IMR-90 (cell line): Measurements from ENCODE around the gene GTSE1.

Experiments
- CEBPB ChIP-seq: IDR thresholded peaks from 2 replicates; pipeline ENCODE4 v1.6.1; 2012; ENCODE audit warnings: low read depth, low read length, improper control_type of control experiment
- POLR2A ChIP-seq: IDR thresholded peaks from 2 replicates; pipeline ENCODE4 v1.6.1; 2012; ENCODE audit warnings: mild to moderate bottlenecking, low read depth, low read length
- RAD21 ChIP-seq: IDR thresholded peaks from 2 replicates; pipeline ENCODE4 v1.6.1; 2012; ENCODE audit warnings: low read length, improper control_type of control experiment
- RCOR1 ChIP-seq: IDR thresholded peaks from 2 replicates; pipeline ENCODE4 v1.6.1; 2012; ENCODE audit warnings: mild to moderate bottlenecking, low read length, improper control_type of control experiment; ENCODE audit not compliant: insufficient replicate concordance
- TF ChIP-seq, protein P1 (sequence below): conservative IDR thresholded peaks from 2 replicates; pipeline ENCODE4 v1.5.1; 2012; ENCODE audit warnings: mild to moderate bottlenecking, low read depth, low read length, improper control_type of control experiment

DNA sequence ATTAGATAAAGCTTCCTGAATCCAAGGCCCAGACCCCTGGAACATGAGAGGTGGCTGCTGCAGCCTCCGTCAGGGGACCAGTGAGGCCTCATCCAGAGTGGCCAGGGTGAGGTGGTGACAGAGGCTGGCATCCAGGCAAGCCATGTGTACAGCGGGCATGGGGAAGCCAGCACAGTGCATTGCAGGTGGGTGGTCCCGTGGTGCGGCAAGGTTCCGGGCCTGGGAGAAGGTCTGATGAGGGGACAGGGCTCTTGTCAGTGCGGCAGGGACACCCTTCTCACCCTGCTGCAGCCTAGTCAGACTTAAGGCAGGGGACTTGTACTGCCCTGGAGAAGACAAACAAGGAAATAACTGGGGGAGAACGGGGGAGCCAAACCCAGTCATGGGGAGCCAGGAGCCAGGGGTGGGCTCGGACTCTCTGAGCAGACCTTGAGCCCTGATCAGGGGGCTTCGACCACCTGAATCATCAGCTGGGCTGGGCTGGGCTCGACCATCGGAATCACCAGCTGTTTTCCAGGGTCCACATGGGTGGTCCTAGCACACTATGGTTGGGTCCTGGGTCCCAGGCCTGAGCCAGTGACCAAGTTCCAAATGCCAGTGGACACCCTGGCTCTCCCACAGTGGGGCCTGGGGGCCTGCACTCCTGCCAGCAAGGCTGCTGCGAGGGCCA, 23.8 kb upstream of the GTSE1 start:
- TF ChIP-seq RCOR1, result no peak
- TF ChIP-seq, protein P1, sequence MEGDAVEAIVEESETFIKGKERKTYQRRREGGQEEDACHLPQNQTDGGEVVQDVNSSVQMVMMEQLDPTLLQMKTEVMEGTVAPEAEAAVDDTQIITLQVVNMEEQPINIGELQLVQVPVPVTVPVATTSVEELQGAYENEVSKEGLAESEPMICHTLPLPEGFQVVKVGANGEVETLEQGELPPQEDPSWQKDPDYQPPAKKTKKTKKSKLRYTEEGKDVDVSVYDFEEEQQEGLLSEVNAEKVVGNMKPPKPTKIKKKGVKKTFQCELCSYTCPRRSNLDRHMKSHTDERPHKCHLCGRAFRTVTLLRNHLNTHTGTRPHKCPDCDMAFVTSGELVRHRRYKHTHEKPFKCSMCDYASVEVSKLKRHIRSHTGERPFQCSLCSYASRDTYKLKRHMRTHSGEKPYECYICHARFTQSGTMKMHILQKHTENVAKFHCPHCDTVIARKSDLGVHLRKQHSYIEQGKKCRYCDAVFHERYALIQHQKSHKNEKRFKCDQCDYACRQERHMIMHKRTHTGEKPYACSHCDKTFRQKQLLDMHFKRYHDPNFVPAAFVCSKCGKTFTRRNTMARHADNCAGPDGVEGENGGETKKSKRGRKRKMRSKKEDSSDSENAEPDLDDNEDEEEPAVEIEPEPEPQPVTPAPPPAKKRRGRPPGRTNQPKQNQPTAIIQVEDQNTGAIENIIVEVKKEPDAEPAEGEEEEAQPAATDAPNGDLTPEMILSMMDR, result no peak
- no peak for TF ChIP-seq POLR2A
- TF ChIP-seq CEBPB, result no peak
- no peak for TF ChIP-seq RAD21
